Activated naive CD8-positive, alpha-beta T cell treated with anti-CD3 and anti-CD28 coated beads, Interleukin-2, amount 50 U/mL, for 24 hours (primary cell): ENCODE data around the gene ZMYM4.

Experiments
- ATAC-seq: fragments of 150-1000 bp; cut with Tn5 transposase; one replicate; pipeline ENCODE4 v1.10.0; 2021
- DNase-seq: peaks from one replicate; pipeline ENCODE4 v3.0.0; 2021
- H3K27ac Mint-ChIP-seq: one replicate; pipeline ENCODE4 v1.8.0; 2021; ENCODE audit warnings: mild to moderate bottlenecking, mixed read lengths
- H3K27me3 Mint-ChIP-seq: one replicate; pipeline ENCODE4 v1.8.0; 2021; ENCODE audit warnings: mixed read lengths
- H3K36me3 Mint-ChIP-seq: one replicate; pipeline ENCODE4 v1.8.0; 2021; ENCODE audit warnings: low read depth, mixed read lengths
- H3K4me1 Mint-ChIP-seq: one replicate; pipeline ENCODE4 v1.8.0; 2021; ENCODE audit warnings: mixed read lengths
- H3K4me3 Mint-ChIP-seq: one replicate; pipeline ENCODE4 v1.8.0; 2021; ENCODE audit warnings: mild to moderate bottlenecking, moderate library complexity, mixed read lengths
- H3K9me3 Mint-ChIP-seq: one replicate; pipeline ENCODE4 v1.8.0; 2021; ENCODE audit warnings: mixed read lengths

The ZMYM4 gene

GRCh38 chr1:35264035-35264434 is 4.5 kb upstream of the ZMYM4 start:
- DNase-seq (no peak), ATAC-seq (no peak)
- peaks cover 5% of the 10 kb centered on the region for H3K9me3 Mint-ChIP-seq
- H3K4me3 Mint-ChIP-seq: no peak overlapping the region
- H3K36me3 Mint-ChIP-seq: peaks cover 5% of the 10 kb centered on the region
- H3K27me3 Mint-ChIP-seq: peaks cover 7% of the 10 kb centered on the region
- H3K4me1 Mint-ChIP-seq: peaks cover 8% of the 10 kb centered on the region
- no peak overlapping the region for H3K27ac Mint-ChIP-seq

GRCh38 chr1:35264871-35265270 is 3.6 kb upstream of the ZMYM4 start:
- peaks cover 5% of the 10 kb centered on the region for H3K36me3 Mint-ChIP-seq
- H3K4me3 Mint-ChIP-seq: no peak overlapping the region
- DNase-seq: no peak
- H3K4me1 Mint-ChIP-seq: peaks cover 13% of the 10 kb centered on the region
- no peak for ATAC-seq
- H3K27ac Mint-ChIP-seq: no peak overlapping the region
- peaks cover 7% of the 10 kb centered on the region for H3K27me3 Mint-ChIP-seq
- H3K9me3 Mint-ChIP-seq: peaks cover 5% of the 10 kb centered on the region

- no peak for ATAC-seq
- Mint-ChIP-seq H3K27me3 (peaks cover 7% of the 10 kb centered on the region), H3K4me3 (no peak overlapping the region), H3K9me3 (peaks cover 5% of the 10 kb centered on the region), H3K27ac (no peak overlapping the region), H3K4me1 (peaks cover 24% of the 10 kb centered on the region), H3K36me3 (peaks cover 9% of the 10 kb centered on the region)
- DNase-seq: no peak
These were observed 2.2 kb upstream of the ZMYM4 start for GRCh38 chr1:35266306-35266705.

- ATAC-seq (no peak), DNase-seq (peak; percentile 6)
- Mint-ChIP-seq H3K36me3 (peaks cover 15% of the 10 kb centered on the region), H3K27me3 (peaks cover 7% of the 10 kb centered on the region), H3K4me3 (peak overlapping the region; percentile 84), H3K27ac (peak overlapping the region; percentile 60), H3K4me1 (peaks cover 32% of the 10 kb centered on the region), H3K9me3 (peaks cover 5% of the 10 kb centered on the region)
These were observed 886 bp downstream of the ZMYM4 start for GRCh38 chr1:35269201-35269988.

GRCh38 chr1:35269989-35270289 is 1.4 kb downstream of the ZMYM4 start:
- Mint-ChIP-seq H3K27ac (peak overlapping the region; percentile 60), H3K9me3 (peaks cover 5% of the 10 kb centered on the region), H3K36me3 (peaks cover 15% of the 10 kb centered on the region), H3K4me1 (peaks cover 32% of the 10 kb centered on the region), H3K4me3 (peak overlapping the region; percentile 84), H3K27me3 (peaks cover 2% of the 10 kb centered on the region)
- ATAC-seq: no peak
- no peak for DNase-seq

GRCh38 chr1:35270836-35271235 is 2.3 kb downstream of the ZMYM4 start:
- Mint-ChIP-seq H3K4me1 (peaks cover 32% of the 10 kb centered on the region), H3K9me3 (peaks cover 5% of the 10 kb centered on the region), H3K27me3 (peaks cover 2% of the 10 kb centered on the region), H3K27ac (no peak overlapping the region), H3K36me3 (peaks cover 15% of the 10 kb centered on the region), H3K4me3 (no peak overlapping the region)
- ATAC-seq: no peak
- DNase-seq: no peak

- H3K4me1 Mint-ChIP-seq: peaks cover 24% of the 10 kb centered on the region
- no peak overlapping the region for H3K27ac Mint-ChIP-seq
- H3K4me3 Mint-ChIP-seq: no peak overlapping the region
- H3K9me3 Mint-ChIP-seq: no peaks in the 10 kb centered on the region
- H3K27me3 Mint-ChIP-seq: no peaks in the 10 kb centered on the region
- DNase-seq (no peak), ATAC-seq (no peak)
- H3K36me3 Mint-ChIP-seq: peaks cover 18% of the 10 kb centered on the region
These were observed 5.7 kb downstream of the ZMYM4 start for GRCh38 chr1:35274197-35274596.

- Mint-ChIP-seq H3K27ac (no peak overlapping the region), H3K4me3 (no peak overlapping the region), H3K4me1 (no peaks in the 10 kb centered on the region), H3K9me3 (peaks cover 13% of the 10 kb centered on the region), H3K36me3 (peaks cover 33% of the 10 kb centered on the region), H3K27me3 (no peaks in the 10 kb centered on the region)
- ATAC-seq (no peak), DNase-seq (no peak)
These were observed 10.5 kb downstream of the ZMYM4 start for GRCh38 chr1:35278886-35279554.

GRCh38 chr1:35279555-35279904 is 11.0 kb downstream of the ZMYM4 start:
- DNase-seq (no peak), ATAC-seq (no peak)
- Mint-ChIP-seq H3K4me3 (no peak overlapping the region), H3K27me3 (no peaks in the 10 kb centered on the region), H3K4me1 (no peaks in the 10 kb centered on the region), H3K9me3 (peaks cover 15% of the 10 kb centered on the region), H3K27ac (peak overlapping the region; percentile 3), H3K36me3 (peaks cover 38% of the 10 kb centered on the region)

GRCh38 chr1:35280006-35280405 is 11.5 kb downstream of the ZMYM4 start:
- H3K36me3 Mint-ChIP-seq: peaks cover 43% of the 10 kb centered on the region
- DNase-seq (no peak), ATAC-seq (no peak)
- H3K27me3 Mint-ChIP-seq: no peaks in the 10 kb centered on the region
- H3K4me3 Mint-ChIP-seq: no peak overlapping the region
- H3K4me1 Mint-ChIP-seq: peaks cover 4% of the 10 kb centered on the region
- H3K9me3 Mint-ChIP-seq: peaks cover 15% of the 10 kb centered on the region
- H3K27ac Mint-ChIP-seq: no peak overlapping the region

- H3K27me3 Mint-ChIP-seq: no peaks in the 10 kb centered on the region
- H3K27ac Mint-ChIP-seq: no peak overlapping the region
- ATAC-seq (no peak), DNase-seq (no peak)
- no peak overlapping the region for H3K4me3 Mint-ChIP-seq
- peaks cover 15% of the 10 kb centered on the region for H3K9me3 Mint-ChIP-seq
- peaks cover 20% of the 10 kb centered on the region for H3K4me1 Mint-ChIP-seq
- peaks cover 47% of the 10 kb centered on the region for H3K36me3 Mint-ChIP-seq
These were observed 13.1 kb downstream of the ZMYM4 start for GRCh38 chr1:35281565-35281964.

GRCh38 chr1:35282172-35282571 is 13.7 kb downstream of the ZMYM4 start:
- Mint-ChIP-seq H3K27ac (no peak overlapping the region), H3K9me3 (peaks cover 15% of the 10 kb centered on the region), H3K4me3 (no peak overlapping the region), H3K27me3 (no peaks in the 10 kb centered on the region), H3K4me1 (peaks cover 23% of the 10 kb centered on the region), H3K36me3 (peaks cover 50% of the 10 kb centered on the region)
- ATAC-seq (no peak), DNase-seq (no peak)

- H3K36me3 Mint-ChIP-seq: peaks cover 35% of the 10 kb centered on the region
- H3K27ac Mint-ChIP-seq: no peak overlapping the region
- ATAC-seq (no peak), DNase-seq (no peak)
- H3K27me3 Mint-ChIP-seq: no peaks in the 10 kb centered on the region
- peaks cover 11% of the 10 kb centered on the region for H3K9me3 Mint-ChIP-seq
- H3K4me3 Mint-ChIP-seq: no peak overlapping the region
- peaks cover 30% of the 10 kb centered on the region for H3K4me1 Mint-ChIP-seq
These were observed 16.3 kb downstream of the ZMYM4 start for GRCh38 chr1:35284852-35285251.

GRCh38 chr1:35285771-35286606 is 17.5 kb downstream of the ZMYM4 start:
- DNase-seq (no peak), ATAC-seq (peak; percentile 40)
- Mint-ChIP-seq H3K4me1 (peaks cover 30% of the 10 kb centered on the region), H3K4me3 (peak overlapping the region; percentile 2), H3K9me3 (peaks cover 8% of the 10 kb centered on the region), H3K27ac (peak overlapping the region; percentile 4), H3K36me3 (peaks cover 30% of the 10 kb centered on the region), H3K27me3 (no peaks in the 10 kb centered on the region)
